Endothelial cell of umbilical vein (primary cell): ENCODE measurements around the gene DNAJC21. TPM values are rescaled to one million over a fixed set of nuclear protein-coding genes. Genes with fewer than 3 reads are reported as not detected.

Experiments
- BruUV-seq: library from RNA; stranded (reverse); fragments of 400-500 nt; replicated peaks from 2 replicates; lab custom pipeline; 2021; lab: Mats Ljungman, UMichigan
- CTCF ChIA-PET: fragments of 300-600, 350-600 bp; sonication (Branson Sonifier 250); formaldehyde crosslinking; loops from one replicate; lab custom pipeline; 2021; ENCODE audit warnings: antibody characterized with exemption, inconsistent platforms; lab: Charles Lee
- POLR2A ChIA-PET: fragments of 300-600, 350-600 bp; sonication (Branson Sonifier 250); formaldehyde crosslinking; loops from one replicate; lab custom pipeline; 2021; ENCODE audit warnings: antibody characterized with exemption, inconsistent platforms; lab: Charles Lee
- DNase-seq: peaks from one replicate; pipeline ENCODE4 v3.0.0-alpha.2; 2011; ENCODE audit warnings: low read depth, low spot score
- FAIRE-seq: peaks from 2 replicates; lab custom pipeline; 2011; peaks lifted over from hg19 to GRCh38; lab: Jason Lieb, UNC
- H2AFZ ChIP-seq: 2 replicates; pipeline ENCODE4 v1.6.0; 2012; ENCODE audit warnings: low read depth, low read length, control low read depth, inconsistent platforms
- H3K27ac ChIP-seq: 2 replicates; pipeline ENCODE4 v1.5.1; 2011; ENCODE audit warnings: low read depth, mild to moderate bottlenecking, control low read depth, low read length, moderate library complexity; ENCODE audit not compliant: insufficient read depth
- H3K27me3 ChIP-seq, 2 experiments: 2 replicates each; pipeline versions ENCODE4 v1.6.0 to v1.6.1; 2011; ENCODE audit warnings: low read length in 2 of 2, mixed read lengths in 1 of 2; ENCODE audit not compliant: control insufficient read depth in 2 of 2, insufficient read depth in 2 of 2
- H3K36me3 ChIP-seq, 2 experiments: 2 replicates in 1 of 2; 3 replicates in 1 of 2; pipeline ENCODE4 v1.5.1; 2011; ENCODE audit warnings: low read length in 2 of 2, mild to moderate bottlenecking in 1 of 2, moderate library complexity in 1 of 2; ENCODE audit not compliant: control insufficient read depth in 2 of 2, insufficient read depth in 2 of 2; ENCODE audit errors: extremely low read depth in 1 of 2
- H3K4me1 ChIP-seq: 3 replicates; pipeline ENCODE4 v1.5.1; 2011; ENCODE audit warnings: mild to moderate bottlenecking, low read length; ENCODE audit not compliant: control insufficient read depth, insufficient read depth; ENCODE audit errors: extremely low read depth
- H3K4me2 ChIP-seq: 2 replicates; pipeline ENCODE4 v1.6.1; 2011; ENCODE audit warnings: low read length, control low read depth, mixed read lengths; ENCODE audit not compliant: insufficient read depth
- H3K4me3 ChIP-seq, 3 experiments: fragments of 200-600 bp in 1 of 3; sonication (generic), shearing (Covaris generic) in 1 of 3; replicated peaks in 1 of 3; 2 replicates each; pipeline ENCODE4 v1.5.1; 2011 to 2016; ENCODE audit warnings: control low read depth in 3 of 3, low read length in 3 of 3, mild to moderate bottlenecking in 2 of 3, inconsistent platforms in 1 of 3, low read depth in 1 of 3, moderate library complexity in 1 of 3; ENCODE audit not compliant: insufficient read depth in 1 of 3
- H3K79me2 ChIP-seq: 2 replicates; pipeline ENCODE4 v1.6.0; 2012; ENCODE audit warnings: low read length, inconsistent platforms; ENCODE audit not compliant: control insufficient read depth, insufficient read depth
- H3K9ac ChIP-seq: replicated peaks from 2 replicates; pipeline ENCODE3; 2011; ENCODE audit warnings: low read length, control low read depth; ENCODE audit not compliant: insufficient read depth; ENCODE audit errors: extremely low read depth
- H3K9me1 ChIP-seq: replicated peaks from 3 replicates; pipeline ENCODE4 v1.6.0; 2011; ENCODE audit warnings: mild to moderate bottlenecking, low read length; ENCODE audit not compliant: control insufficient read depth, insufficient read depth; ENCODE audit errors: extremely low read depth
- H3K9me3 ChIP-seq: replicated peaks from 2 replicates; pipeline ENCODE4 v1.5.1; 2012; ENCODE audit warnings: low read length, inconsistent platforms; ENCODE audit not compliant: control insufficient read depth, insufficient read depth
- H4K20me1 ChIP-seq: replicated peaks from 2 replicates; pipeline ENCODE3; 2011; ENCODE audit warnings: mild to moderate bottlenecking, low read length; ENCODE audit not compliant: control insufficient read depth, insufficient read depth; ENCODE audit errors: extremely low read depth
- EZH2 ChIP-seq: IDR thresholded peaks from 2 replicates; pipeline ENCODE4 v1.6.1; 2012; ENCODE audit warnings: borderline replicate concordance, low read depth, mild to moderate bottlenecking, moderate library complexity, low read length, inconsistent platforms; ENCODE audit not compliant: severe bottlenecking
- FOS ChIP-seq: IDR thresholded peaks from 2 replicates; pipeline ENCODE4 v1.6.1; 2011; ENCODE audit warnings: mild to moderate bottlenecking, low read length, moderate library complexity, borderline replicate concordance; ENCODE audit not compliant: insufficient read depth
- GATA2 ChIP-seq: IDR thresholded peaks from 2 replicates; pipeline ENCODE4 v1.7.0; 2011; ENCODE audit warnings: low read depth, mild to moderate bottlenecking, moderate library complexity, mixed read lengths, low read length; ENCODE audit not compliant: insufficient read length, insufficient read depth
- JUN ChIP-seq: IDR thresholded peaks from 2 replicates; pipeline ENCODE4 v1.6.1; 2011; ENCODE audit warnings: borderline replicate concordance, low read depth; ENCODE audit not compliant: insufficient read length, insufficient read depth
- MYC ChIP-seq: IDR thresholded peaks from one replicate; pipeline ENCODE4 v1.6.1; 2011; ENCODE audit warnings: mild to moderate bottlenecking, low read depth, low read length
- POLR2A ChIP-seq: IDR thresholded peaks from 2 replicates; pipeline ENCODE4 v1.6.1; 2012; ENCODE audit warnings: low read depth, mild to moderate bottlenecking, control low read depth, low read length
- POLR2AphosphoS5 ChIP-seq: IDR thresholded peaks from 2 replicates; pipeline ENCODE4 v1.6.1; 2012; ENCODE audit warnings: low read depth, mild to moderate bottlenecking, control low read depth, low read length, moderate library complexity; ENCODE audit not compliant: insufficient read depth
- dilution Hi-C: fragments of 300-500 bp; cut with MboI; formaldehyde crosslinking; loops from one replicate; pipeline ENCODE4 v1.15.0; 2019; ENCODE audit warnings: low sequenced_read_pairs; ENCODE audit not compliant: extremely low pct_ligation_motif_present
- intact Hi-C: fragments of 100-400 bp; cut with micrococcal nuclease; formaldehyde crosslinking; loops from one replicate; pipeline ENCODE4 v1.10.0; 2022
- polyA plus RNA-seq, 4 experiments: library from polyadenylated mRNA; depleted of rRNA in 3 of 4; stranded (reverse) in 3 of 4; unstranded in 1 of 4; fragments of >200 nt; gene quantifications; 2 replicates each; pipeline versions ENCODE4 v1.2.1 to v1.2.3, GENCODE V29; 2011 to 2012; ENCODE audit warnings: missing spikeins in 1 of 4
- total RNA-seq: library from RNA; stranded (reverse); gene quantifications from 2 replicates; pipeline ENCODE4 v1.2.3, GENCODE V29; 2021
- TF ChIP-seq, protein P1 (sequence below): IDR thresholded peaks from 2 replicates; pipeline ENCODE4 v1.6.1; 2011; ENCODE audit not compliant: insufficient read depth, insufficient read length
- TF ChIP-seq, protein P2 (sequence below), 2 donors: IDR thresholded peaks; 1 replicate in 1 of 2; 2 replicates in 1 of 2; pipeline ENCODE4 v1.5.1; 2011; ENCODE audit warnings: low read length in 2 of 2, mild to moderate bottlenecking in 2 of 2, moderate library complexity in 2 of 2, control low read depth in 1 of 2, inconsistent platforms in 1 of 2, low read depth in 1 of 2; ENCODE audit not compliant: insufficient read depth in 1 of 2; ENCODE audit errors: extremely low read depth in 1 of 2

The DNAJC21 gene
- total and polyA plus RNA-seq, 2 donors (not counting 3 experiments of a cell fraction or from before 2014, with no cell fraction given) = 5.3 to 39.4 TPM

DNA sequence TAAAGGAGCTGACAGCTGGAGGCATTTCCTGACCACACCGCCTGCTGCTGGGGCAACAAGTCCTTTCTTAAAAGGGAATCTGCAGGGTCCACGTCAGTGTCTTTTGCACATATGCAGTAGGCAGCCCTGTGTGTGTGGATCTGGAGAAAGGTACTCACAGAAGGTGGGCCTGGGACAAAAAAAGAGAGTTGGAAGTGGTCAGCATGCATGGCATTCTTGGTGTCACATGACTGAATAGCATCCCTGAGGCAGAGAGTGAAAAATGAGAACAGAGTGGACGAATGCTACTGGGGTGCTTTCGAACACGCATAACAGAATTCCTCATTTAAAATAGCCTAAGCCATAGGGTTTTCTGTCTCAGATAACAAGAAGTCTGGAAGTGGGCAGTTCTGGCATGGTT lies 47.0 kb downstream of the DNAJC21 start:
- peaks cover 0 to 5% of the 10 kb centered on the region in 2 experiments for H3K27me3 ChIP-seq
- no peak overlapping the region for H3K4me3 ChIP-seq
- no peak overlapping the region for H2AFZ ChIP-seq
- no peaks in the 10 kb centered on the region for H3K9me1 ChIP-seq
- no peaks in the 10 kb centered on the region for H4K20me1 ChIP-seq
- no peaks in the 10 kb centered on the region for H3K9me3 ChIP-seq
- H3K79me2 ChIP-seq = no peaks in the 10 kb centered on the region
- BruUV-seq = no TSS peak
- dilution Hi-C loops (no loop called here), intact Hi-C loops (no loop called here)
- no peaks in the 10 kb centered on the region for H3K36me3 ChIP-seq
- H3K27ac ChIP-seq = no peak overlapping the region
- no peak overlapping the region for H3K9ac ChIP-seq
- no peak overlapping the region for H3K4me2 ChIP-seq
- TF ChIP-seq GATA2 (no peak), JUN (no peak), EZH2 (no peak), FOS (no peak), MYC (no peak), POLR2AphosphoS5 (no peak), POLR2A (no peak)
- TF ChIP-seq, protein P1, sequence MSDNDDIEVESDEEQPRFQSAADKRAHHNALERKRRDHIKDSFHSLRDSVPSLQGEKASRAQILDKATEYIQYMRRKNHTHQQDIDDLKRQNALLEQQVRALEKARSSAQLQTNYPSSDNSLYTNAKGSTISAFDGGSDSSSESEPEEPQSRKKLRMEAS = no peak
- TF ChIP-seq, protein P2, sequence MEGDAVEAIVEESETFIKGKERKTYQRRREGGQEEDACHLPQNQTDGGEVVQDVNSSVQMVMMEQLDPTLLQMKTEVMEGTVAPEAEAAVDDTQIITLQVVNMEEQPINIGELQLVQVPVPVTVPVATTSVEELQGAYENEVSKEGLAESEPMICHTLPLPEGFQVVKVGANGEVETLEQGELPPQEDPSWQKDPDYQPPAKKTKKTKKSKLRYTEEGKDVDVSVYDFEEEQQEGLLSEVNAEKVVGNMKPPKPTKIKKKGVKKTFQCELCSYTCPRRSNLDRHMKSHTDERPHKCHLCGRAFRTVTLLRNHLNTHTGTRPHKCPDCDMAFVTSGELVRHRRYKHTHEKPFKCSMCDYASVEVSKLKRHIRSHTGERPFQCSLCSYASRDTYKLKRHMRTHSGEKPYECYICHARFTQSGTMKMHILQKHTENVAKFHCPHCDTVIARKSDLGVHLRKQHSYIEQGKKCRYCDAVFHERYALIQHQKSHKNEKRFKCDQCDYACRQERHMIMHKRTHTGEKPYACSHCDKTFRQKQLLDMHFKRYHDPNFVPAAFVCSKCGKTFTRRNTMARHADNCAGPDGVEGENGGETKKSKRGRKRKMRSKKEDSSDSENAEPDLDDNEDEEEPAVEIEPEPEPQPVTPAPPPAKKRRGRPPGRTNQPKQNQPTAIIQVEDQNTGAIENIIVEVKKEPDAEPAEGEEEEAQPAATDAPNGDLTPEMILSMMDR (IDR thresholded peaks at IDR 0.05; ENCODE audit: extremely low read depth in 1 of 2, insufficient read depth in 1 of 2, low read depth in 1 of 2, low read length in 2 of 2) = no peak
- no peak for DNase-seq
- FAIRE-seq = no peak
- POLR2A ChIA-PET = no interaction called here
- CTCF ChIA-PET = no interaction called here
- no peaks in the 10 kb centered on the region for H3K4me1 ChIP-seq
